WTC11 (cell line): ENCODE measurements around the gene COL4A2. TPM values are rescaled to one million over a fixed set of nuclear protein-coding genes. Genes with fewer than 3 reads are reported as not detected.

Experiments used
- ATAC-seq: fragments of 200-7000 bp; cut with Tn5 transposase; 2 replicates; pipeline ENCODE4 v1.10.0; 2021; ENCODE audit warnings: mild to moderate bottlenecking, moderate library complexity
- CTCF ChIA-PET: fragments of 300-600 bp; sonication (Branson Sonifier 250); formaldehyde crosslinking; loops from one replicate; lab custom pipeline; 2021; ENCODE audit warnings: antibody characterized with exemption; lab: Charles Lee
- POLR2A ChIA-PET: fragments of 350-600 bp; sonication (Branson Sonifier 250); formaldehyde crosslinking; loops from one replicate; lab custom pipeline; 2021; ENCODE audit warnings: antibody characterized with exemption; lab: Charles Lee
- DNase-seq: peaks from one replicate; pipeline ENCODE4 v3.0.0; 2021; ENCODE audit warnings: low spot score
- H3K27ac Mint-ChIP-seq: 2 replicates; pipeline ENCODE4 v1.8.0; 2021; ENCODE audit warnings: mixed read lengths
- H3K27me3 Mint-ChIP-seq: 2 replicates; pipeline ENCODE4 v1.8.0; 2021; ENCODE audit warnings: low read depth, mild to moderate bottlenecking, moderate library complexity, mixed read lengths
- H3K36me3 Mint-ChIP-seq: 2 replicates; pipeline ENCODE4 v1.8.0; 2021; ENCODE audit warnings: mixed read lengths
- H3K4me1 Mint-ChIP-seq: 2 replicates; pipeline ENCODE4 v1.8.0; 2022; ENCODE audit warnings: mixed read lengths
- H3K4me3 Mint-ChIP-seq: 2 replicates; pipeline ENCODE4 v1.8.0; 2021; ENCODE audit warnings: mild to moderate bottlenecking, moderate library complexity, mixed read lengths
- H3K9me3 Mint-ChIP-seq: 2 replicates; pipeline ENCODE4 v1.8.0; 2021; ENCODE audit warnings: mixed read lengths
- CBFB ChIP-seq: sonication (generic); formaldehyde crosslinking; IDR thresholded peaks from 2 replicates; pipeline ENCODE4 v1.8.1; 2022; ENCODE audit warnings: mild to moderate bottlenecking, low read depth, missing genetic modification reagents
- CREM ChIP-seq: sonication (generic); formaldehyde crosslinking; IDR thresholded peaks from 2 replicates; pipeline ENCODE4 v1.8.1; 2022; ENCODE audit warnings: mild to moderate bottlenecking, missing genetic modification reagents, moderate library complexity
- CTCF ChIP-seq: fragments of 200-600 bp; IDR thresholded peaks from 2 replicates; pipeline ENCODE4 v1.8.0; 2022; ENCODE audit warnings: antibody characterized with exemption
- FOXJ3 ChIP-seq: sonication (generic); formaldehyde crosslinking; IDR thresholded peaks from 2 replicates; pipeline ENCODE4 v1.9.0; 2021; ENCODE audit warnings: missing genetic modification reagents, mild to moderate bottlenecking, borderline replicate concordance
- FOXK1 ChIP-seq: sonication (generic); formaldehyde crosslinking; IDR thresholded peaks from 2 replicates; pipeline ENCODE4 v1.8.0; 2022; ENCODE audit warnings: mild to moderate bottlenecking, moderate library complexity, missing genetic modification reagents
- GTF2I ChIP-seq: fragments of 250-450 bp; sonication (Bioruptor Pico); conservative IDR thresholded peaks from 2 replicates; pipeline ENCODE4 v1.4.0; 2021; ENCODE audit warnings: mild to moderate bottlenecking
- JAZF1 ChIP-seq: fragments of 250-450 bp; sonication (Bioruptor Pico); IDR thresholded peaks from 2 replicates; pipeline ENCODE4 v1.9.0; 2021; ENCODE audit warnings: moderate library complexity, mild to moderate bottlenecking, inconsistent platforms
- KAT7 ChIP-seq: sonication (generic); formaldehyde crosslinking; IDR thresholded peaks from 2 replicates; pipeline ENCODE4 v1.8.1; 2023; ENCODE audit warnings: missing genetic modification reagents, mild to moderate bottlenecking, borderline replicate concordance
- NFE2L1 ChIP-seq: sonication (generic); formaldehyde crosslinking; IDR thresholded peaks from 2 replicates; pipeline ENCODE4 v1.8.1; 2023; ENCODE audit warnings: missing genetic modification reagents
- NFYB ChIP-seq: sonication (generic); formaldehyde crosslinking; conservative IDR thresholded peaks from 2 replicates; pipeline ENCODE4 v1.8.0; 2022; ENCODE audit warnings: low read depth, missing genetic modification reagents
- NR1H2 ChIP-seq: sonication (generic); formaldehyde crosslinking; IDR thresholded peaks from 2 replicates; pipeline ENCODE4 v1.9.0; 2021; ENCODE audit warnings: mild to moderate bottlenecking, moderate library complexity, missing genetic modification reagents
- NR2C2 ChIP-seq: sonication (generic); formaldehyde crosslinking; IDR thresholded peaks from 2 replicates; pipeline ENCODE4 v1.8.0; 2022; ENCODE audit warnings: mild to moderate bottlenecking, missing genetic modification reagents
- OVOL2 ChIP-seq: fragments of 250-450 bp; sonication (Bioruptor Pico); IDR thresholded peaks from 2 replicates; pipeline ENCODE4 v1.9.0; 2021; ENCODE audit warnings: mild to moderate bottlenecking, borderline replicate concordance
- TCF7 ChIP-seq: sonication (generic); formaldehyde crosslinking; IDR thresholded peaks from 2 replicates; pipeline ENCODE4 v1.8.0; 2022; ENCODE audit warnings: mild to moderate bottlenecking, low read depth, missing genetic modification reagents, moderate library complexity
- ZBTB43 ChIP-seq: sonication (generic); formaldehyde crosslinking; IDR thresholded peaks from 2 replicates; pipeline ENCODE4 v1.8.1; 2023; ENCODE audit warnings: mild to moderate bottlenecking, missing genetic modification reagents
- ZNF232 ChIP-seq: sonication (generic); formaldehyde crosslinking; IDR thresholded peaks from 2 replicates; pipeline ENCODE4 v1.8.0; 2022; ENCODE audit warnings: mild to moderate bottlenecking, missing genetic modification reagents
- ZNF416 ChIP-seq: fragments of 250-450 bp; sonication (Bioruptor Pico); IDR thresholded peaks from 2 replicates; pipeline ENCODE4 v1.9.0; 2021; ENCODE audit warnings: mild to moderate bottlenecking, inconsistent platforms
- ZNF671 ChIP-seq: fragments of 250-450 bp; sonication (Bioruptor Pico); IDR thresholded peaks from 2 replicates; pipeline ENCODE4 v1.8.0; 2021; ENCODE audit warnings: mild to moderate bottlenecking
- total RNA-seq: library from RNA; stranded (reverse); gene quantifications from 3 replicates; pipeline ENCODE4 v1.2.3, GENCODE V29; 2021
- TF ChIP-seq, protein P1 (sequence below): sonication (generic); formaldehyde crosslinking; IDR thresholded peaks from 2 replicates; pipeline ENCODE4 v1.8.0; 2023; ENCODE audit warnings: missing genetic modification reagents
- TF ChIP-seq, protein P2 (sequence below): sonication (generic); formaldehyde crosslinking; IDR thresholded peaks from 2 replicates; pipeline ENCODE4 v1.8.1; 2022; ENCODE audit warnings: low read depth, missing genetic modification reagents, borderline replicate concordance
- TF ChIP-seq, protein P3 (sequence below): sonication (generic); formaldehyde crosslinking; IDR thresholded peaks from 2 replicates; pipeline ENCODE4 v1.8.1; 2022; ENCODE audit warnings: low read depth, mild to moderate bottlenecking, moderate library complexity, missing genetic modification reagents, borderline replicate concordance
- TF ChIP-seq, protein P4 (sequence below): sonication (generic); formaldehyde crosslinking; conservative IDR thresholded peaks from 2 replicates; pipeline ENCODE4 v1.8.1; 2022; ENCODE audit warnings: mild to moderate bottlenecking, missing genetic modification reagents

Gene COL4A2
- total RNA-seq, 1 experiment from 2014 or later = 109 TPM

DNA sequence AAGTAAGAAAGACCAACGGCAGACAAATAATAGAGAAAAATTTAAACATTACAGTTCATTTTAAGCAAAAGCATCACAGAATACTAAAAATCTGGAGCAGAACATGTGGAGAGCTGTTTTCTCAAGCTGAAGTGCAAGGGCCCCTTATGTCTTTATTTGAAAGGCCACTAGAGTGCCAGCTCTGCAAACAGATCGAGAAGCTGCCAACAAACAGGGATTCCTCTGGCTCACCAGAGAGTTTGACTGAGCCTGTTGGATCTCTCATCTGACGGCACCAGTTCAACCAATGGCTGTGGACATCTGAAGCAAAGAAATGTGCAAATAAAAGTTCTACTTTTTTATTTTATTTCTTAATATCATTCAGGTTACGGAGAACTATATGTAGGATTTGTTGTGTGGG lies 119.7 kb downstream of the COL4A2 start (continued):
- TF ChIP-seq JAZF1 (CRISPR knock-in tag) = no peak
- TF ChIP-seq CREM = no peak
- TF ChIP-seq, protein P1, sequence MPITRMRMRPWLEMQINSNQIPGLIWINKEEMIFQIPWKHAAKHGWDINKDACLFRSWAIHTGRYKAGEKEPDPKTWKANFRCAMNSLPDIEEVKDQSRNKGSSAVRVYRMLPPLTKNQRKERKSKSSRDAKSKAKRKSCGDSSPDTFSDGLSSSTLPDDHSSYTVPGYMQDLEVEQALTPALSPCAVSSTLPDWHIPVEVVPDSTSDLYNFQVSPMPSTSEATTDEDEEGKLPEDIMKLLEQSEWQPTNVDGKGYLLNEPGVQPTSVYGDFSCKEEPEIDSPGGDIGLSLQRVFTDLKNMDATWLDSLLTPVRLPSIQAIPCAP (CRISPR knock-in tag) = no peak
- no peak for TF ChIP-seq KAT7 (CRISPR knock-in tag)

DNA sequence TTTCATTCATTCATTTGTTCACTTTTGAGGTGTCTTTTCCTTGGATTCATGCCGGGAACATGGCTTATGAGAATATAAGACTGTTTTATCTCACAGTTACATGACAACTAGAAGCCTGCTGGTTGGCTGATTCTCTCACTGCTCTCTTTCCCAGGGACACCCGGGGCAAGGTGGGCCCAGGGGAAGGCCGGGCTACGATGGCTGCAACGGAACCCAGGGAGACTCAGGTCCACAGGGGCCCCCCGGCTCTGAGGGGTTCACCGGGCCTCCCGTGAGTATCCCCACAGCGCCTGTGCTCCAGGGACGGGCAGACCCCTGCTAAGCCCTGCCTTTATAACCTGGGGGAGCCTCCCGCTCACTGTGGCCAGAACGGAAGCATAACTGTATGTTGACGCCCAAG lies 121.2 kb downstream of the COL4A2 start:
- DNase-seq = no peak

GRCh38 chr13:110430391-110431336 lies 123.6 kb downstream of the COL4A2 start:
- H3K27ac Mint-ChIP-seq = no peak overlapping the region
- H3K4me3 Mint-ChIP-seq = no peak overlapping the region
- ATAC-seq = no peak
- no peak for DNase-seq
- ChIA-PET CTCF (no interaction called here), POLR2A (interaction anchor here (0.6 to 1.1 kb wide), 2 partner anchors 270 to 282 kb away, joined by 3 read pairs; no protein-coding TSS in a partner anchor)
- peaks cover 23% of the 10 kb centered on the region for H3K36me3 Mint-ChIP-seq
- H3K9me3 Mint-ChIP-seq = no peaks in the 10 kb centered on the region
- no peaks in the 10 kb centered on the region for H3K27me3 Mint-ChIP-seq
- TF ChIP-seq ZNF232 (no peak), ZNF671 (CRISPR knock-in tag) (no peak), FOXJ3 (CRISPR knock-in tag) (no peak), ZBTB43 (CRISPR knock-in tag) (no peak), ZNF416 (CRISPR knock-in tag) (no peak), KAT7 (CRISPR knock-in tag) (no peak), GTF2I (CRISPR knock-in tag) (no peak), FOXK1 (CRISPR knock-in tag) (no peak), NFE2L1 (CRISPR knock-in tag) (no peak), NFYB (CRISPR knock-in tag) (no peak), CBFB (CRISPR knock-in tag) (no peak), TCF7 (CRISPR knock-in tag) (no peak)
- TF ChIP-seq, protein P2, sequence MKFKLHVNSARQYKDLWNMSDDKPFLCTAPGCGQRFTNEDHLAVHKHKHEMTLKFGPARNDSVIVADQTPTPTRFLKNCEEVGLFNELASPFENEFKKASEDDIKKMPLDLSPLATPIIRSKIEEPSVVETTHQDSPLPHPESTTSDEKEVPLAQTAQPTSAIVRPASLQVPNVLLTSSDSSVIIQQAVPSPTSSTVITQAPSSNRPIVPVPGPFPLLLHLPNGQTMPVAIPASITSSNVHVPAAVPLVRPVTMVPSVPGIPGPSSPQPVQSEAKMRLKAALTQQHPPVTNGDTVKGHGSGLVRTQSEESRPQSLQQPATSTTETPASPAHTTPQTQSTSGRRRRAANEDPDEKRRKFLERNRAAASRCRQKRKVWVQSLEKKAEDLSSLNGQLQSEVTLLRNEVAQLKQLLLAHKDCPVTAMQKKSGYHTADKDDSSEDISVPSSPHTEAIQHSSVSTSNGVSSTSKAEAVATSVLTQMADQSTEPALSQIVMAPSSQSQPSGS = no peak
- TF ChIP-seq, protein P3, sequence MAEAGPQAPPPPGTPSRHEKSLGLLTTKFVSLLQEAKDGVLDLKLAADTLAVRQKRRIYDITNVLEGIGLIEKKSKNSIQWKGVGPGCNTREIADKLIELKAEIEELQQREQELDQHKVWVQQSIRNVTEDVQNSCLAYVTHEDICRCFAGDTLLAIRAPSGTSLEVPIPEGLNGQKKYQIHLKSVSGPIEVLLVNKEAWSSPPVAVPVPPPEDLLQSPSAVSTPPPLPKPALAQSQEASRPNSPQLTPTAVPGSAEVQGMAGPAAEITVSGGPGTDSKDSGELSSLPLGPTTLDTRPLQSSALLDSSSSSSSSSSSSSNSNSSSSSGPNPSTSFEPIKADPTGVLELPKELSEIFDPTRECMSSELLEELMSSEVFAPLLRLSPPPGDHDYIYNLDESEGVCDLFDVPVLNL (CRISPR knock-in tag) = no peak
- no peaks in the 10 kb centered on the region for H3K4me1 Mint-ChIP-seq

More for the DNA sequence above, 121.2 kb downstream of the COL4A2 start:
- Mint-ChIP-seq H3K27ac (no peak overlapping the region), H3K9me3 (no peaks in the 10 kb centered on the region), H3K4me3 (no peak overlapping the region), H3K4me1 (no peaks in the 10 kb centered on the region), H3K36me3 (peaks cover 15% of the 10 kb centered on the region), H3K27me3 (no peaks in the 10 kb centered on the region)
- ChIA-PET POLR2A (no interaction called here), CTCF (interaction anchor here (0.7 kb wide), 1 partner anchor 153 kb away, joined by 3 read pairs; no protein-coding TSS in a partner anchor)
- TF ChIP-seq, protein P2 = no peak
- TF ChIP-seq, protein P4, sequence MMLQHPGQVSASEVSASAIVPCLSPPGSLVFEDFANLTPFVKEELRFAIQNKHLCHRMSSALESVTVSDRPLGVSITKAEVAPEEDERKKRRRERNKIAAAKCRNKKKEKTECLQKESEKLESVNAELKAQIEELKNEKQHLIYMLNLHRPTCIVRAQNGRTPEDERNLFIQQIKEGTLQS = no peak
- TF ChIP-seq OVOL2 (CRISPR knock-in tag) (no peak), CTCF (no peak), ZNF416 (CRISPR knock-in tag) (no peak), NR2C2 (no peak), NR1H2 (CRISPR knock-in tag) (no peak)
- ATAC-seq = no peak
